ENCODE data around the gene TH.

DNA sequence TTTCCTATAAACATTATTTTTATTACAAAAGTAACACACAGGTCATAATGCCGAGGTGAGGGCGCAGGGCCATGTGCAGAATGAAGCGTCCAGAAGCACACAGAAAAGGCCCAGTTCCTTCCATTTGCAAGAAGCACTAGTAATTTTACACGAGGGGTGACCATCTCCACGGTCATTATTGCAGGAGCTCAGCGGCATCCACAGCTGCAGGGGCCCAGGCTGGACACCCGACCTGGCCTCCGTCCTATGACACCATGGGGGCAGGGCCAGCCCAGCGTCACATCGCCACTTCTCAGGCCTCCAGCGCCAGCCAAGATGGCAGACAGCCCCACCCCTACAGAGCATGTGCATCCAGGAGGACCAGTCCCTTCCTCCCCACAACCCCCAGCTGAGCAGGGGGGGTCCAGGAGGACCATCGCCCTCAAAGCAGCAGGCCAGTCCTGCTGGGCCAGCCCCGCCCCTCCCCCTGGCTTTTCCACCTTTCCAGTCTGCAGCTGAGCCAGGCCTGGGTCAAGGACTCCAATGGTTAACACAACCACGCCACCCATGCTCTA, 35.9 kb downstream of the TH start:
- TF ChIP-seq SUZ12 (IDR thresholded peaks at IDR 0.05) = no peak
- no peak for TF ChIP-seq CTBP1 (IDR thresholded peaks at IDR 0.05; ENCODE audit: borderline replicate concordance)
- no peak for TF ChIP-seq FOXA1 (IDR thresholded peaks at IDR 0.05)
- TF ChIP-seq BHLHE40 (IDR thresholded peaks at IDR 0.05; ENCODE audit: borderline replicate concordance) = no peak
- TF ChIP-seq NFRKB (IDR thresholded peaks at IDR 0.05) = no peak
- TF ChIP-seq HDGF (IDR thresholded peaks at IDR 0.05; ENCODE audit: borderline replicate concordance) = no peak
- TF ChIP-seq FOXM1 (IDR thresholded peaks at IDR 0.05; ENCODE audit: borderline replicate concordance) = no peak
- TF ChIP-seq SP1 (IDR thresholded peaks at IDR 0.05) = no peak

Measured in HEK293T (cell line).